GM21367 (cell line): ENCODE results near the gene ZMYM2.
"Not testable (repeated sequence)": the region's sequence is repeated elsewhere in the genome, so short reads cannot be mapped to it uniquely, and the experiment has no call there.

Experiments
- ATAC-seq: cut with Tn5 transposase; IDR thresholded peaks from one replicate; pipeline ENCODE4 v1.9.1; 2021; ENCODE audit not compliant: unreplicated experiment

The ZMYM2 gene

GRCh38 chr13:19982447-19983043, 24.0 kb downstream of the ZMYM2 start:
- no peak for ATAC-seq

- ATAC-seq: no peak
These were observed 26.1 kb downstream of the ZMYM2 start for GRCh38 chr13:19984430-19985218.

DNA sequence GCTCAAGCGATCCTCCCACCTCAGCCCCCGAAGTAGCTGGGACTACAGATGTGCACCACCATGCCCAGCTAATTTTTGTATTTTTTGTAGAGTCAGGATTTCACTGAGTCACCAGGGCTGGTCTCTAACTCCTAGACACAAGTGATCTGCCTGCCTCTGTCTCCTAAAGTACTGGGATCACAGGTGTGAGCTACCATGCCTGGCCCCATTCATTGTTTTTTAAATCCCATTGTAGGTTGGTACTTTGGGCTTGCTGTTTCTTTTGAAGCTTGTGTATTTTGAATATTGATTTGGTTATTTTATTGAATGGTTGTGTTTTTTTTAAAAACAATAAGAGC, 26.7 kb downstream of the ZMYM2 start:
- ATAC-seq: no peak

GRCh38 chr13:19991531-19991930, 33.0 kb downstream of the ZMYM2 start:
- no peak for ATAC-seq

DNA sequence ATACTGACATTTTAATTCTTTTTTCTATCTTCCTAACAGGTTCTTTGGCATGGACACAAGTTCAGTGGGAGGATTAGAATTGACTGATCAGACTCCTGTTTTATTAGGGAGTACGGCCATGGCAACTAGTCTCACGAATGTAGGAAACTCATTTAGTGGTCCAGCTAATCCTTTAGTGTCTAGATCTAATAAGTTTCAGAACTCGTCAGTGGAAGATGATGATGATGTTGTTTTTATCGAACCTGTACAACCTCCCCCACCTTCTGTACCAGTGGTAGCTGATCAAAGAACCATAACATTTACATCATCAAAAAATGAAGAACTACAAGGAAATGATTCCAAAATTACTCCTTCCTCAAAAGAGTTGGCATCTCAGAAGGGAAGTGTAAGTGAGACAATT, 34.5 kb downstream of the ZMYM2 start:
- ATAC-seq: no peak

- no peak for ATAC-seq
These were observed 40.4 kb downstream of the ZMYM2 start for GRCh38 chr13:19998960-19999359.

DNA sequence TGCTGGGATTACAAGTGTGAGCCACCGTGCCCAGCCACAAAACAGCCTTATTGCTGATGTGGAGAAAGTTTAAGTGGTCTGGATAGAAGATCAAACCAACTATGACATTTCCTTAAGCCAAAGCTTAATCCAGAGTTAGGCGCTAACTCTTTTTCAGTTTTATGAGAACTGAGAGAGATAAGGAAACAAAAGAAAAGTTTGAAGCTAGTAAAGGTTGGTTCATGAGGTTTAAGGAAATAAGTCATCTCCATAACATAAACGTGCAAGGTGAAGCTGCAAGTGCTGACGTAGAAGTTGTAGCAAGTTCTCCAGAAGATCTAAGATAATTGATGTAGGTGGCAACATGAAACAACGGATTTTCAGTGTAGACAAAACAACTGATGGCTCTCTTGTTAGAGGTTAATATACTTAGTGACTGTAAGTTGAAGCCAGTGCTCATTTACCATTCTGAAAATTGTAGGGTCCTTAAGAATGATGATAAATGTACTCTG, 41.6 kb downstream of the ZMYM2 start:
- no peak for ATAC-seq

GRCh38 chr13:20001366-20002190, 43.1 kb downstream of the ZMYM2 start:
- no peak for ATAC-seq

GRCh38 chr13:20002787-20003186, 44.3 kb downstream of the ZMYM2 start:
- ATAC-seq: no peak

GRCh38 chr13:20006206-20006605, 47.7 kb downstream of the ZMYM2 start:
- no peak for ATAC-seq

GRCh38 chr13:20015763-20016162, 57.2 kb downstream of the ZMYM2 start:
- no peak for ATAC-seq

DNA sequence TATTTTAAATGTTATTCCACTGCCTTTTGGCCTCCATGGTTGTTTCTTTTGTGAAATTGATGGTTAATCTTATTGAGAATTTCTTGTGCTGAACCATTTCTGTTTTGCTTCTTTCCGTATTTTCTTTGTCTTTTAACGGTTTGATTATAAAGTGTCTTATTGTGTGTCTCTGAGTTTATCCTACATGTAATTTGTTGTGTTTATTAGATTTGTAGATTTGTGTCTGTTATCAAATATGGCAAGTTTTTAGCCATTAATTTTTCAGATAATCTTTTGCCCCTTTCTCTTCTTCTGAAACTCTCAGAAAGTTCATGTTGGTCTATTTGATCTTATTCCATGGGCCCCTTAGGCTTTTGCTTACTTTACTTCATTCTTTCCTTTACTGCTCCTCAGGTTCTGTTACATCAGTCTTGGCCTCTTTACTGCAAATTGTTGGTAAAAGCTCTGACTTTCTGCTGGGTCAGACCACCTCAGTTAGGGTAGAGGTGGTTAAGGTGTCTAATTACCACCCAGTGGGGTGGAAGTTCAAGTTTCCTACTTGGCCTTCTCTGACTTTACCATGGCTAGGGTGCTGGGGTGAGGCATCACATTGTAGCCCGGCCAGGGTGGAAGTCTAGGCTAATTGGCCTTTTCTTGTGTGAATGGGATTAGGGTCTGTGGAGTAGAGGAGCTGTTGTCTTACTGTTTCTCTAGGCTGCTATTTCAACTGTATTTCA, 58.3 kb downstream of the ZMYM2 start:
- no peak for ATAC-seq

- ATAC-seq: no peak
These were observed 58.8 kb downstream of the ZMYM2 start for GRCh38 chr13:20017365-20017711.

DNA sequence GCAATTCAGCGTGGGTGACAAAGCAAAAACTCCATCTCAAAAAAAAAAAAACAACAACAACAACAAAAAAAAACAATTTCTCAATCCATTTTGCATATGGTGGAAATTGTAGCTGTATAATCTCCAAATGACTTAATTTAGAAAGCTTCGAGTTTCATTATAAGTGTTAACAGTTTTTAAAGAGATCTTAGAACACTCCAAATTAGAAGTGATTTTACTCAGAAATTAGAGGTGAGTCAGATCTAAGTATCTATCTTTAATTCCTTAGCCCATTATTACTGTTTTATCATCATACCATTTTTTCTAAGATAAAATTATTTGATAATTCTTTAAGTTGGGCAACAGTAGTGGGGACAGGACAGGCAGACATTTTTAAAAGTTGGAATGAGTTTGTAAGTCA, 60.5 kb downstream of the ZMYM2 start:
- ATAC-seq: no peak

DNA sequence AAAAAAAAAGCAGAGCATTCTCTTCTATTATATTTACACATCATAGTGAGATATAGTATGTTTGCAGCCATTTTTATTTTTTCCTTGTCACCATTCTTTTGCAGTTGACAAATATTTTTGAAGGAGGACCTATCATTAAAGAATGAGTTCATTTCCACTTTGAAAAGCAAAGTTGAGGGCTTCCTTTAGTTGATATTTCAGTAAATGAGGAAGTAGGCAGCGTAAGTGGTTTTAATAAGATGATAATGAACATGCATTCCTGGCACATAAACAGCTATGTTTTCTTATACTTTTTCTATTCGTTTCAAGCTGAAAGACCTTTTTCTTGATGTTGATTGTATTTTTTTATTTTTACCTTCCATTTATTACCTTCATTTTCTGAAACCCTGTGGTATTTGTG, 66.2 kb downstream of the ZMYM2 start:
- ATAC-seq: no peak

DNA sequence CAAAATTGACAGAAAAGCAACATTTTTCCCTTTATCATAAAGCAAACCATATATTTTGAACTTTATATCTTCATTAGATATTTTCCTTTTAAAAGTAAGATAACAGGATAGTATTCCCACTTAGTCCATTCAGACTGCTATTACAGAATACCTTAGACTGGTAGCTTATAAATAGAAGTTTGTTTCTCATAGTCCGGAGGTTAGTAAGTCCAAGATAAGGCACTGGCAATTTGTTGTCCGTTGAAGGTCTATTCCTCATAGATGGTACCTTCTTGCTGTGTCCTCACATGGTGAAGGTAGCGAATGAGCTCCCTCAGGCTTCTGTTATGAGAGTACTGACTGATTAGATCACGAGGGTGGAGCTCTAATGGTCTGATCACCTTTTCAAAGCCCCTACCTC, 70.4 kb downstream of the ZMYM2 start:
- no peak for ATAC-seq

DNA sequence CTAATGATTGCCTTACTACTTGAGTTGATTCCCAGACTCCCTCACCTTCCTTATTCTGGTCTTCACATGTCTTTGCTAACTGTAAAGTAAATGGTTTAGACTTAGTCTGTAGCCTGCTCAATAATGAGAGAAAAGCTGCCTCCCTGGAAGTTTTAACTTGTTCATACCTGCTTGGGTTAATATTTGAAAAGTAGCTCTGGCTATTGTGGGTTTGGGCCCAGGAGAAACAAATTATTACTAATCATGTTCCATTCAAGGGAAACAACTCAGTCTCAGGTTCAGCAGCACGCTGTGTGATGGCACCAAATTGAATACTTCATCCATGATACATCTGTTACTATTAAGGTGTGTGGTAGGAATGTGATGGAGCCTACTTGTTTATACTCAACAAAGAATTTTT, 75.0 kb downstream of the ZMYM2 start:
- no peak for ATAC-seq

- ATAC-seq: no peak
These were observed 76.6 kb downstream of the ZMYM2 start for GRCh38 chr13:20035130-20035529.

GRCh38 chr13:20037908-20038307, 79.4 kb downstream of the ZMYM2 start:
- ATAC-seq: no peak

GRCh38 chr13:20042603-20043002, 84.1 kb downstream of the ZMYM2 start:
- not testable (repeated sequence) for ATAC-seq

GRCh38 chr13:20043207-20043925, 84.8 kb downstream of the ZMYM2 start:
- no peak for ATAC-seq
